Fibroblast of villous mesenchyme (primary cell): Measurements from ENCODE around the gene S100A3. TPM values are rescaled to one million over a fixed set of nuclear protein-coding genes. Genes with fewer than 3 reads are reported as not detected.
"Not testable (repeated sequence)": the region's sequence is repeated elsewhere in the genome, so short reads cannot be mapped to it uniquely, and the experiment has no call there.

Experiments
- DNase-seq: peaks from one replicate; pipeline ENCODE4 v3.0.0-alpha.2; 2010; ENCODE audit warnings: low read depth
- H3K4me3 ChIP-seq: 2 replicates; pipeline ENCODE4 v1.5.1; 2011; ENCODE audit warnings: low read depth, mild to moderate bottlenecking, low read length
- total RNA-seq: library from RNA; depleted of rRNA; stranded (reverse); fragments of >200 nt; gene quantifications from 2 replicates; pipeline ENCODE4 v1.2.3, GENCODE V29; 2012
- TF ChIP-seq, protein P1 (sequence below): IDR thresholded peaks from 2 replicates; pipeline ENCODE4 v1.5.1; 2012; ENCODE audit warnings: low read depth, mild to moderate bottlenecking, low read length; ENCODE audit not compliant: insufficient read depth

The S100A3 gene
- total RNA-seq, 1 donor = 20.3 TPM

DNA sequence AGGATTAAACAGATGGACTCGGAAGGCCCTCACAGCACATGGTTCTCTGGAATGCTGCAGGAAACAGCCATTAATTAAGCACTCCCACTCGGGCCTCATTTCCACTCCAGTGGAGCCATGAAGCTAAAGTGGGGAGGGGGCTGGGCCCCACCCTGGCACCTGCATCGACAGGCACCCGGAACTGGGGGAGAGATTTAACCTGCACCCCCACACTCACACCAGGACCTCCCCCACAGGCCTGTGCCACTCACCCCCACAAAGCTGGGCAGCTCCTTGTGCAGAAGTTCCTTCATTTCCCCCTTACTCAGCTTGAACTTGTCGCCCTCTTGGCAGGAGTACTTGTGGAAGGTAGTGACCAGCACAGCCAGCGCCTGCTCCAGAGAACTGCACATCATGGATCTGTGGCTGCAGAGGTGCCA, 14.4 kb upstream of the S100A3 start:
- TF ChIP-seq, protein P1, sequence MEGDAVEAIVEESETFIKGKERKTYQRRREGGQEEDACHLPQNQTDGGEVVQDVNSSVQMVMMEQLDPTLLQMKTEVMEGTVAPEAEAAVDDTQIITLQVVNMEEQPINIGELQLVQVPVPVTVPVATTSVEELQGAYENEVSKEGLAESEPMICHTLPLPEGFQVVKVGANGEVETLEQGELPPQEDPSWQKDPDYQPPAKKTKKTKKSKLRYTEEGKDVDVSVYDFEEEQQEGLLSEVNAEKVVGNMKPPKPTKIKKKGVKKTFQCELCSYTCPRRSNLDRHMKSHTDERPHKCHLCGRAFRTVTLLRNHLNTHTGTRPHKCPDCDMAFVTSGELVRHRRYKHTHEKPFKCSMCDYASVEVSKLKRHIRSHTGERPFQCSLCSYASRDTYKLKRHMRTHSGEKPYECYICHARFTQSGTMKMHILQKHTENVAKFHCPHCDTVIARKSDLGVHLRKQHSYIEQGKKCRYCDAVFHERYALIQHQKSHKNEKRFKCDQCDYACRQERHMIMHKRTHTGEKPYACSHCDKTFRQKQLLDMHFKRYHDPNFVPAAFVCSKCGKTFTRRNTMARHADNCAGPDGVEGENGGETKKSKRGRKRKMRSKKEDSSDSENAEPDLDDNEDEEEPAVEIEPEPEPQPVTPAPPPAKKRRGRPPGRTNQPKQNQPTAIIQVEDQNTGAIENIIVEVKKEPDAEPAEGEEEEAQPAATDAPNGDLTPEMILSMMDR = no peak
- no peak overlapping the region for H3K4me3 ChIP-seq
- no peak for DNase-seq

DNA sequence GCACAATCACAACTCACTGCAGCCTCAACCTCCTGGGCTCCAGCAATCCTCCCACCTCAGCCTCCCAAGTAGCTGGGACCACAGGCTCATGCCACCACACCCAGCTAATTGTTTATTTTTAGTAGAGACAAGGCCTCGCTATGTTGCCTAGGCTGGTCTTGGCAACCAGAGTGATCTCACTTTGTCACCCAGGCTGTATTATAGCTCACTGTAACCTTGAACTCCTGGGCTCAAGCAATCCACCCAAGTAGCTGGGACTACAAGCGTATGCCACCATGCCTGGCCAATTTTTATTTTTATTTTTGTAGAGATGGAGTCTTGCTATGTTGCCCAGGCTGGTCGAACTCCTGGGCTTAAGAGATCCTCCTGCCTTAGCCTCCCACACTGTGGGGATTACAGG, 13.0 kb upstream of the S100A3 start:
- DNase-seq, H3K4me3 ChIP-seq: not testable (repeated sequence)

DNA sequence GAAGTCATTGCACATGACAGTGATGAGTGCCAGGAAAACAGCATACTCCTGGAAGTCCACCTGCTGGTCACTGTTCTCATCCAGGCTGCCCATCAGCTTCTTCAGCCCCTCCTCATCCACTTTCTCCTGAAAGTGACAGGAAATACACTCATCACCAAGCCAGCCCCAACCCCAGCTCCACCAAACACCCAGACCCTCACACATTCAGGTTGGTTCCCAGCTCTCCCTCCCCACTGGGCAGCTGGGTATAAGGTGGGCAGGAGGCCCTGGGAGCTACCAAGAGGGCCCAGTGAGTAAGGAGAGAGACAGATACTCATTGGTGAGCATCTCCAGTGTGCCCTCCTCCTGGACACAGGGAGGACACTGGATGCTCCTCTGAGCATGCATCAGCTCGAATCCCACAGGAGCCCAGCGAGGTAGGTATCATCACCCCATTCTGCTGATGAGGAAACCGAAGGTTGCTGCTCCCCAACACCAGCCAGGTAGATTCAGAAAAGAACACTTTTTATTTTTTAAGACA, 12.5 kb upstream of the S100A3 start:
- no peak overlapping the region for H3K4me3 ChIP-seq
- TF ChIP-seq, protein P1 = no peak
- no peak for DNase-seq

DNA sequence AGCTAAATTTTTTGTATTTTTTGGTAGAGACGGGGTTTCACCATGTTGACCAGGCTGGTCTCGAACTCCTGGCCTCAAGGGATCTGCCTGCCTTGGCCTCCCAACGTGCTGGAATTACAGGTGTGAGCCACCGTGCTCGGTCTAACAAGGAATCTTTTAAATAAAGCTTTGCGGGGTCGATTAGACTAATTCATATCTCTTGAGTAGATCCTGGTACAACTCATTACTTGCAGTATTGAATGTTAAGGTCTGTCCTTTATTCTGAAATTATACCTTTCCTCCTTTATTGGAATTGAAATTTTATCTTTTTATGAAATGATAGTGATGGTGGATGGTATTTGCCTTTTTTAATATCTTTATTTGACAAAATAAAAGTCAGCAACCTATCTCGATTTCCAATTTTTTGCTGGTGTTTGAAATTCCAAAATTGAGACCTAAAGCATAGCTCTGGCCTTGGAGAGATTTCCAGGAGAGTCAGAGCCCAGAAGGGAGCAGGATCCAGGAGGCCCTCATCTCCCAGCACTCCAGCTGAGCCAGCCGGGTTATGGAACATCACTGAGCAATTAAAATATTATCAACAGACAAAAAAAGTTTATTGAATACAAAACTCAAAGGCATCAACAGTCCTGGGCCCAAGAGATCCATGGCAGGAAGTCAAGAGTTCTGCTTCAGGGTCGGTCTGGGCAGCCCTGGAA, 11.9 kb upstream of the S100A3 start:
- TF ChIP-seq, protein P1 = no peak
- no peak overlapping the region for H3K4me3 ChIP-seq
- DNase-seq = no peak

DNA sequence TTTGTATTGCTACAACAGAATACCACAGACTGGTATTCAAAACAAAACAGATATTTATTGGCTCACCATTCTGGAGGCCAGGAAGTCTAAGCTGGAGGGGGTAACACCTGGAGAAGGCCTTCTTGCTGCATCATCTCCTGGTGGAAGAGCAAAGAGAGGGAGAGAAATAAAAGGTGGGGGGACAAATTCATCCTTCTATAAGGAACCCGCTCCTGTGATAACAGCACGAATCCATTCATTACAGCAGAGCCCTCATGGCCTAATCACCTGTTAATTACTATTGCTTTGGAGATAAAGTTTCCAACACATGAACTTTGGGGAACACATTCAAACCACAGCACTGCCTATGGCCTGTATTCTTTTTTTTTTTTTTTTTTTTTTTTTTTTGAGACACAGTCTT, 11.2 kb upstream of the S100A3 start:
- no peak overlapping the region for H3K4me3 ChIP-seq
- TF ChIP-seq, protein P1 = no peak

DNA sequence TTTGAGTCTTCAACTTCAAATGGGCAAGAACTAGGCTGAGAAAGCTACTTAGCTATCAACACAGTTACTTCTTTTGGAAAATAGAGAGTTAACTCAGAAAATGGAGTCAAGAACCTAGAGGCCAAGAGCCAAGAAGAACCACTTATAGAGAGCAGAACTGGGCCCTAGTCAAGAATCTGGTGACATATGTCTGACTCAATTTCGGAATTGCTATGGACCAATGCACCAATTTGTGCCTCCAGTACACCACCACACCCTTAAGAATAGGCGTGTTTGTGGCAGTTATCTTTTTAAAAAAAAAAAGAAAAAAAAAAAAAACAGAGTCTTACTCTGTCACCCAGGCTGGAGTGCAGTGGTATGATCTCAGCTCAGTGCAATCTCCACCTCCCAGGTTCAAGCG, 8.8 kb upstream of the S100A3 start:
- H3K4me3 ChIP-seq = no peak overlapping the region
- TF ChIP-seq, protein P1 = no peak
- no peak for DNase-seq

More for the DNA sequence above, 11.2 kb upstream of the S100A3 start:
- no peak for DNase-seq

DNA sequence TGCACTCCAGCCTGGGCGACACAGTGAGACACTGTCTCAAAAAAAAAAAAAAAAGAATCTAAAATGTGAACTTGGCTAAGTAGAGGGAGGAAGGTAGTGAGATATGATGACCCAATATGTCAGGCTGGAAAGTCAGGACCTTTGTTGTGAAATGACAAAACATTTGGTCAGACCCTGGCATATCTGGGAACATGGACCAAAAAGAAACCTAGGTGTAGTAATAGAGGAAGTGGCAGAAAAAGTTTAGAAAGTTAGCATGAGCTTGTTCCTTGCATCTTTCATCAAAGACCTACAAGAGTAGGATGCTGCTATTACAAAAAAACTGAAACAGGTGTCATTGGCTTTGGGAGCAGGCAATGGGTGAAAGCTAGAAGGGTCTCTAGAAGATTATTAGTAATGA, 7.3 kb upstream of the S100A3 start:
- no peak overlapping the region for H3K4me3 ChIP-seq
- TF ChIP-seq, protein P1 = no peak
- no peak for DNase-seq
